ENCODE data around the gene SPATA7. TPM values are rescaled to one million over a fixed set of nuclear protein-coding genes. Genes with fewer than 3 reads are reported as not detected.

The SPATA7 gene
- total RNA-seq, 3 donors from 2014 or later = 6.7 to 15.9 (median 7.1) TPM

- Histone ChIP-seq H3K36me3 (ENCODE audit: low read depth) (no peaks in the 10 kb centered on the region), H3K4me1 (ENCODE audit: low read depth) (no peaks in the 10 kb centered on the region), H3K4me3 (no peak overlapping the region), H3K9me3 (no peaks in the 10 kb centered on the region)
- ATAC-seq (no peak), DNase-seq (no peak)
- TF ChIP-seq, protein P1, sequence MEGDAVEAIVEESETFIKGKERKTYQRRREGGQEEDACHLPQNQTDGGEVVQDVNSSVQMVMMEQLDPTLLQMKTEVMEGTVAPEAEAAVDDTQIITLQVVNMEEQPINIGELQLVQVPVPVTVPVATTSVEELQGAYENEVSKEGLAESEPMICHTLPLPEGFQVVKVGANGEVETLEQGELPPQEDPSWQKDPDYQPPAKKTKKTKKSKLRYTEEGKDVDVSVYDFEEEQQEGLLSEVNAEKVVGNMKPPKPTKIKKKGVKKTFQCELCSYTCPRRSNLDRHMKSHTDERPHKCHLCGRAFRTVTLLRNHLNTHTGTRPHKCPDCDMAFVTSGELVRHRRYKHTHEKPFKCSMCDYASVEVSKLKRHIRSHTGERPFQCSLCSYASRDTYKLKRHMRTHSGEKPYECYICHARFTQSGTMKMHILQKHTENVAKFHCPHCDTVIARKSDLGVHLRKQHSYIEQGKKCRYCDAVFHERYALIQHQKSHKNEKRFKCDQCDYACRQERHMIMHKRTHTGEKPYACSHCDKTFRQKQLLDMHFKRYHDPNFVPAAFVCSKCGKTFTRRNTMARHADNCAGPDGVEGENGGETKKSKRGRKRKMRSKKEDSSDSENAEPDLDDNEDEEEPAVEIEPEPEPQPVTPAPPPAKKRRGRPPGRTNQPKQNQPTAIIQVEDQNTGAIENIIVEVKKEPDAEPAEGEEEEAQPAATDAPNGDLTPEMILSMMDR (IDR thresholded peaks at IDR 0.05) = no peak
- intact Hi-C loops (cut with DNase I, micrococcal nuclease) = no loop called here
Measured at GRCh38 chr14:88351966-88352691, 33.3 kb upstream of the SPATA7 start.

GRCh38 chr14:88352698-88353097 is 32.8 kb upstream of the SPATA7 start:
- intact Hi-C loops (cut with DNase I, micrococcal nuclease) = no loop called here
- Histone ChIP-seq H3K36me3 (ENCODE audit: low read depth) (no peaks in the 10 kb centered on the region), H3K9me3 (no peaks in the 10 kb centered on the region), H3K4me3 (no peak overlapping the region), H3K4me1 (ENCODE audit: low read depth) (no peaks in the 10 kb centered on the region)
- ATAC-seq = no peak
- DNase-seq = no peak
- TF ChIP-seq, protein P1 (IDR thresholded peaks at IDR 0.05) = no peak

DNA sequence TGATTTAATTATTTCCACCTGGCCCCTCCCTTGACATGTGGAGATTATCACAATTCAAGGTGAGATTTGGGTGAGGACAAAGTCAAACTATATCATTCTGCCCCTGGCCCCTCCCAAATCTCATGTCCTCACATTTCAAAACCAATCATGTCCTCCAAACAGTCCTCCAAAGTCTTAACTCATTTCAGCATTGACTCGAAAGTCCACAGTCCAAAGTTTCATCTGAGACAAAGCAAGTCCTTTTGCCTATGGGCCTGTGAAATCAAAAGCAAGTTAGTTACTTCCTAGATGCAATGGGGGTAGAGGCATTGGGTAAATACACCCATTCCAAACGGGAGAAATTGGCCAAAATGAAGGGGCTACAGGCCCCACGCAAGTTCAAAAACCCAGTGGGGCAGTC is 31.1 kb upstream of the SPATA7 start:
- H3K4me3 ChIP-seq = no peak overlapping the region
- DNase-seq (no peak), ATAC-seq (no peak)
- no peaks in the 10 kb centered on the region for H3K9me3 ChIP-seq
- intact Hi-C loops (cut with DNase I, micrococcal nuclease) = no loop called here
- H3K36me3 ChIP-seq (ENCODE audit: low read depth) = no peaks in the 10 kb centered on the region
- TF ChIP-seq, protein P1 (IDR thresholded peaks at IDR 0.05) = no peak
- H3K4me1 ChIP-seq (ENCODE audit: low read depth) = no peaks in the 10 kb centered on the region

GRCh38 chr14:88359500-88359899 is 26.0 kb upstream of the SPATA7 start:
- Histone ChIP-seq H3K9me3 (no peaks in the 10 kb centered on the region), H3K36me3 (ENCODE audit: low read depth) (no peaks in the 10 kb centered on the region), H3K4me3 (no peak overlapping the region), H3K4me1 (ENCODE audit: low read depth) (no peaks in the 10 kb centered on the region)
- ATAC-seq (no peak), DNase-seq (no peak)
- intact Hi-C loops (cut with DNase I, micrococcal nuclease) = no loop called here
- TF ChIP-seq, protein P1 (IDR thresholded peaks at IDR 0.05) = no peak

DNA sequence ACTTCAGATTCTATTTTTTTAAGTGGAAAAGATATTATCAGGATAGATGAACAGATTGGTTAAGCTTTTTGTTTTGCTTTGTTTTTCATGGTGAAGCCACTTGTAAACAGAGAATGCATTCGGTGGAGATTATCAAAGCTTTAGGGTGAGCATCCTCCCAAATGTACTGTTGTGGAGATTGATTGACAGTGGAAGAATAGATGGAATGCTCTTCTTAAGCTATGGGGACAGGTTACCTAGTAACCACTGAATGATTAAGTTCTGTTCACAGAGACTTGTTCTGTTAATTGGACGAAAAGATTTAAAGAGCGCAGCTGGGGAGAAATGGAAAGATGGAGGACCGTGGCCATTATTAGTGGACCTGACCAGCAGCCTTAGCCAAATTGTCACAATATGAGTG is 21.8 kb upstream of the SPATA7 start:
- ATAC-seq = no peak

More for the DNA sequence above, 21.8 kb upstream of the SPATA7 start:
- H3K36me3 ChIP-seq (ENCODE audit: low read depth) = no peaks in the 10 kb centered on the region
- H3K4me3 ChIP-seq = no peak overlapping the region
- DNase-seq = no peak
- no peaks in the 10 kb centered on the region for H3K9me3 ChIP-seq
- intact Hi-C loops (cut with DNase I, micrococcal nuclease) = no loop called here
- TF ChIP-seq, protein P1 (IDR thresholded peaks at IDR 0.05) = no peak
- no peaks in the 10 kb centered on the region for H3K4me1 ChIP-seq (ENCODE audit: low read depth)
